HG03521 (cell line): ENCODE results near the gene SLC9A6.

Source experiments
- ATAC-seq: cut with Tn5 transposase; IDR thresholded peaks from one replicate; pipeline ENCODE4 v1.9.1; 2021; ENCODE audit warnings: mild to moderate bottlenecking, moderate library complexity; ENCODE audit not compliant: unreplicated experiment

Gene SLC9A6

GRCh38 chrX:135985157-135985972 lies at the start of gene SLC9A6:
SLC9A6 (plus strand) TSS chrX:135985435; CDS start chrX:135985659, 224 bp downstream.
- ATAC-seq: peak; percentile 88

- ATAC-seq: no peak
Measured at GRCh38 chrX:135944486-135944885, 40.7 kb upstream of the SLC9A6 start.

DNA sequence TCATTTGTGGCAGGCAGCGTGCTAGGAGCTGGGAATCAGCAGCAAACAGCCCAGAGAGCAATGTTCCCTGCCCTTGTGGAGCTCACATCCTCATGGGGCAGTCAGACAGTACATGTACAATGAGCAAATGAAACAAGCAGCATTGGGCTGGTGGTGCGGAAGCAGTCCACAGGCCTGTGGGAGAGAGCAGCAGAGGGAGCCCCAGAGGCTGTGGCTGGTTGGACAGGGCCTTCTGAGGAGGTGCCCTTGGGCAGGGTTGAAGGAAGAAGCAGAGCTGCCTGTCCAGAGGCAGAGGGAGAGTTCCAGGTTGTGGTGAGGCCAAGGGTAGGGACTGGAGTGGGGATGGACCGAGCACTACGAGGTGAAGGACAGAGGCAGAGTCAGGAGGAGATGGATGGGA lies 33.9 kb upstream of the SLC9A6 start:
- ATAC-seq: no peak

DNA sequence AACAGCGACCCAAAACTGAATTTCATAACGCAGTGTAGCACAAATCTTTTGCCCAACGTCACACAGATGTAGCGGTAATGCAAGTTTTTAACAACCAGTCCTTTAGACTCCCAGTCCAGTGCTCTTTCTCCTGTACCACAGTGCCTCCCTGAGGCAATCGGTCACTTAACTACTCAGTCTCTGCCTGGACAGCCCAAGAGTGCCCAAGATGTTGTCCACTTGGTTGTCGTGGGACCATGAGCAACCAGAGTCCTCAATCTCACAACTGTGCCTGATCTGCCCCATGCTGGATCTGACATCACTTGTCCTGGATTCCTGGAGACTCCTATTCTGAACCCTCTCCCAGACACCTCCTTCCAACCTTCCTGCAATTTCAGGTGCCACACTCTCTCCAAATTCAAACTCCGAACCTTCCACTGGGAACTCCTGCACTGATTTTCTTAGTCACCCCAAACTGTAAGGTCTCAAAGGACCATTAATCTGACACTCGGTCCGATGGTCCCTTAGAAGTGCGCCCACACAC lies 12.1 kb upstream of the SLC9A6 start:
- no peak for ATAC-seq

GRCh38 chrX:135973548-135974278 lies 11.5 kb upstream of the SLC9A6 start, which contains the start of gene MMGT1:
MMGT1 (minus strand) TSS chrX:135973988; CDS start chrX:135973675, 313 bp downstream.
- ATAC-seq: peak; percentile 81

- peak; percentile 6 for ATAC-seq
Measured at GRCh38 chrX:135974279-135974856, 10.9 kb upstream of the SLC9A6 start.

- no peak for ATAC-seq
Measured at GRCh38 chrX:135975421-135975820, 9.8 kb upstream of the SLC9A6 start.

DNA sequence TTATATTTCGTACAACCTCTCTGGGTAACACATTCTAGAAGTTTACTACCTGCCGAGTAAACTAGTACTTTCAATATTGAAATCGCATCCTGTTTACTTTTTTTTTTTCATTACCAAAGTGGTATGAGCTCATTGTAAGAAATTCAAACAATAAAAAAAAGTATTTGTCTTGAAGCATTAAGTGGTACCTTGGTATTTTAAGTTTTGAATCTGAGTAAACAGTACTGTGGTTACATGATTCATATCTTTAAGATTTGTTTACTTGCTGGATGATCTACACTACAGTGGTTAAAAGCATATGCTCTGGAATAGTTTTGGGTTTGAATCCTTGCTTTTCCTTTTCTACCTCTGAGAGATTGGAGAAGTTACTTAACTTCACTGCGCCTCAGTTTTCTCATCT lies 7.6 kb upstream of the SLC9A6 start:
- no peak for ATAC-seq

DNA sequence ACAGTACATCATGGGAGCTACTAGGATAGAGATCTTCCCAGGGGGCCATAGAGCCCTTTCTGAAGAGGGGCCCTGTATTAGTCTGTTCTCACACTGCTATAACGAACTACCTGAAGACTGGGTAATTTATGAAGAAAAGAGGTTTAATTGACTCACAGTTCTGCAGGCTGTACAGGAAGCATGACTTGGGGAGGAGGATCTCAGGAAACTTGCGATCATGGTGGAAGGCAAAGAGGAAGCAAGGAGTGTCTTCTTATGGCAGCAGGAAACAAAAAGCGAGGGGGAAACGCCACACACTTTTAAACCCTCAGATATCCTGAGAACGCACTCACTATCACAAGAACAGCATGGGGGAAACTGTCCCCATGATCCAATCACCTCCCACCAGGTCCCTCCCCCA lies 4.2 kb upstream of the SLC9A6 start:
- ATAC-seq: no peak

GRCh38 chrX:135981668-135982067 lies 3.6 kb upstream of the SLC9A6 start:
- ATAC-seq: no peak

- ATAC-seq: no peak
Measured at GRCh38 chrX:135982860-135983259, 2.4 kb upstream of the SLC9A6 start.

DNA sequence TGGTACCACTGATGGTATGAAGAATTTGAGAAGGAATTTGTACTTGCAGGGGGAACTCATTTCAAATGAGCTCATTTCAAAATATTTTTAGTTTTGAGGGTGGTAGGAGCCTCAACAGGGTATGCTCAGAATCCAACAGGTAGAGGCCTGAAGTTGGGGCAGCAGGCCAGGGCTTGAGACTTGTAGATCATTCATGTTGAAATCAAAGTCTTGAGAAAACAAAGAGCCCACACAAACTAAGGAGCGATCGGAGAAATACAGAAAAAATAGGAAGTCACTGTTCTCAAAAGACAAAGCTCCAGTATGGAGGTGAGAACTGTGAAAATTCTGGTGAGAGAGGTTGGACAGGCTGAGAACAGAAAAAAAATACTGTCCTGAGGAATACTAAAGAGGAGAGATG lies 979 bp upstream of the SLC9A6 start:
- no peak for ATAC-seq

- no peak for ATAC-seq
Measured at GRCh38 chrX:135984791-135985156, 461 bp upstream of the SLC9A6 start.

GRCh38 chrX:135985973-135986310 lies 707 bp downstream of the SLC9A6 start:
- ATAC-seq: no peak

DNA sequence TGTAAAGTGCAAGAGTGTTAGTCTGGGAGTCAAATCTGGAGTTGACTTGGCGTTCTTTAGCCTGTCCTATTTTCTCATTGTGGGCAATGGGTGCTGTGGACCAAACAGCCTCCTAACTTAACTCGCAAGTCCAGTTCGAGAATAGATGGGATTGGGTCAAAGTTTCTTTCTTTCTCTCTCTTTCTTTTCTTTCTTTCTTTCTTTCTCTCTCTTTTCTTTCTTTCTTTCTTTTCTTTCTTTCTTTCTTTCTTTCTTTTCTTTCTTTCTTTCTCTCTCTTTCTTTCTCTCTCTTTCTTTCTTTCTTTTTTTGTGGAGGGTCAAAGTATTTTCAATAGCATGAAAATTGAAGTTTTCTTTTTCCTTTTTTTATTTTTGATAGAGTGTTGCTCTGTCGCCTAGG lies 3.0 kb downstream of the SLC9A6 start:
- no peak for ATAC-seq

- ATAC-seq: no peak
Measured at GRCh38 chrX:136015016-136015415, 29.8 kb downstream of the SLC9A6 start.

- no peak for ATAC-seq
Measured at GRCh38 chrX:136016881-136017280, 31.6 kb downstream of the SLC9A6 start.

- ATAC-seq: no peak
Measured at GRCh38 chrX:136019226-136019625, 34.0 kb downstream of the SLC9A6 start.

- ATAC-seq: peak; percentile 64
Measured at GRCh38 chrX:136021160-136021559, 35.9 kb downstream of the SLC9A6 start.

- no peak for ATAC-seq
Measured at GRCh38 chrX:136021903-136022302, 36.7 kb downstream of the SLC9A6 start.

DNA sequence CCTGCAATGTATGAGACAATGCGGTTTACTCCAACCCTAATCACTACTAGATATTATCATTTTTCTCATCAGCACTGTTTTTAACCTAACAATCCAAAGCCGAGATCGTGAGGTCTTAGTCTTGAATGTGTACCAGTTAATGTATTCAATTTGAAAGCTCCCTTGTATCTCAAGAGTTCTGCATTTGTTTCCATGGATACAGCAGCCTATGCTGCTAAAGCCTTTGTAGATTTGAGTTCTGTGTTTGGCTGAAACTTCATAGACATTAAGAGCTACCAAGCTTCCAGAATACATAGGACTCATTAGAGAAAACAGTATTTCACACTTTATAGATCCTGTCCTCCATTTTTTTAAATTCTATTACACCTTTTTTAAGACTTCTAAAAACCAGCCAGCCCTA lies 39.9 kb downstream of the SLC9A6 start:
- no peak for ATAC-seq
